ENCODE data around the gene HIPK2. TPM values are rescaled to one million over a fixed set of nuclear protein-coding genes. Genes with fewer than 3 reads are reported as not detected.

Gene HIPK2
- total and polyA plus RNA-seq, 2 of the 4 experiments (the other 2 are of a cell fraction), result 22.0 to 27.1 TPM

DNA sequence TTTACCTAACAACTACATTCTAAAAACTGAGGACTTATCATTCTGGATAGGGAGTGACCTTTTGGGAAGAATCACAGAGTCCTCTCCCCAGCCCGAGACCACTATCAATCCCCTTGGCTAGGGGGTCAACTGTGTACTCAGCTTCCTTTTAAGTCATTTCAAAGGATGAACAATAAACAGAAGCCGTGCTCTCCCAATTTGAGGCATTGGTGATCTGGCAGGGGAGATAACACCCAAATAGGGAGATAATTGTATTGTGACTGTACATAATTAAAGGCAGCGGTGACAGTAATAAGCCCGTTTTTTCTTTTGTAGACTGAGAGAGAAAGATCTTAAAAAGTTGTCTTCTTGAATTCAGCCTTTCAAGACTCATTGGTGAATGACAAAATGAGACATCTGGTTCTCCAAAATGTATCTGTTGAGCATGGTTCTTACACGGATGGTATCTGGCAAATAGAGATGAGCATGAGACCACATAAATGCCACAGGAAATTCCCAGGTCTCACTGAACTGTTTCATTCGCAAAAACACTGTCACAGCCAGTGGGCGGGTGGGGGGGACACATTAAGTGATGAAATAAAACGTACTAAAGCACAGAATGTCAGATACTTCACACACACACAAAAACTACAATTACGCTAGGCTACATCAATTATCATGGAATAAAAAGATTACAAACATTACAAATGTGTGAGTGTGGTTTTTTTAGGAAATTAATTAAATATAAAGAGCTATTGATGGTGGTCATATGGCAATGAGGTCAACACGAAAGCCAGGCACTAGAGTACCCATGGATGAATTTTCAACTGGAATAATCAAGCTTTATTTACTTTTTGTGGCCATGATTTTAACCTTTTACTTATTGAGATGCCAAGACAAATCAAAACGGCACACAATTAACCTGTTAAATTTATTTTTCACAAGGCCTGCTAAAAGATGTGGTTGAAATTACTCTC lies 108.4 kb downstream of the HIPK2 start:
- CTCF ChIA-PET, result interaction anchor here (1.2 kb wide), 1 partner anchor 22 kb away, joined by 3 read pairs; no protein-coding TSS in a partner anchor
- H3K27me3 ChIP-seq (ENCODE audit: control insufficient read depth, insufficient read depth, low read length), result no peaks in the 10 kb centered on the region
- H3K27ac ChIP-seq (ENCODE audit: insufficient read depth, low read length), result no peak overlapping the region
- H2BK120ac ChIP-seq (ENCODE audit: low read depth, low read length), result no peak overlapping the region
- no peak overlapping the region for H3K56ac ChIP-seq (ENCODE audit: extremely low read depth, insufficient read depth, low read length)
- no peak overlapping the region for H3K4ac ChIP-seq (ENCODE audit: low read depth, low read length)
- no peak overlapping the region for H3K14ac ChIP-seq (replicated peaks; ENCODE audit: low read depth, low read length)
- POLR2A ChIA-PET (ENCODE audit: unreplicated experiment), result interaction anchor here (0.6 kb wide), 1 partner anchor 214 kb away, joined by 3 read pairs; no protein-coding TSS in a partner anchor
- no peak overlapping the region for H2AFZ ChIP-seq (replicated peaks; ENCODE audit: low read length, poor library complexity)
- peaks cover 40 to 85% of the 10 kb centered on the region in 2 experiments for H3K79me1 ChIP-seq (ENCODE audit: low read depth in 1 of 2, low read length in 2 of 2)
- intact Hi-C loops (cut with micrococcal nuclease), result no loop called here
- H2BK15ac ChIP-seq (ENCODE audit: low read depth, low read length), result no peak overlapping the region
- no peak overlapping the region for H3K4me2 ChIP-seq (ENCODE audit: low read depth, low read length)
- dilution Hi-C loops (cut with HindIII; ENCODE audit: low sequenced_read_pairs, unreplicated experiment), result no loop called here
- WGBS, 2 experiments (ENCODE audit: extremely low coverage in 2 of 2, insufficient read length in 1 of 2), result 33% methylated on average over 2 of the region's 11 CpGs; no CpG with 5 or more reads in 1 of the 2 experiments
- no peak overlapping the region for H4K91ac ChIP-seq (ENCODE audit: insufficient read depth, low read depth, low read length)
- DNase-seq (no peak), ATAC-seq (ENCODE audit: low read depth) (no peak)
- H3K4me3 ChIP-seq (ENCODE audit: insufficient read depth, low read depth, low read length), result no peak overlapping the region
- 0 out of 4 replicates have a peak overlapping the region, but pooled peaks of 1 of the 2 experiments have one; percentile 33 for H4K8ac ChIP-seq (ENCODE audit: low read depth in 2 of 2, low read length in 2 of 2)
- peaks cover 16% of the 10 kb centered on the region for H3K9me1 ChIP-seq (ENCODE audit: insufficient read depth, low read length)
- H3K23ac ChIP-seq (ENCODE audit: low read depth, low read length), result peak overlapping the region; percentile 34; the same call in 1 of the 2 replicates
- no peak overlapping the region for H4K5ac ChIP-seq (ENCODE audit: low read depth, low read length)
- peaks cover 39% of the 10 kb centered on the region for H4K20me1 ChIP-seq (ENCODE audit: insufficient read depth, low read length)
- H3K18ac ChIP-seq (ENCODE audit: low read depth, low read length), result no peak overlapping the region
- no peak overlapping the region for H2BK20ac ChIP-seq (ENCODE audit: low read depth, low read length)
- peaks cover 7% of the 10 kb centered on the region for H3K4me1 ChIP-seq (ENCODE audit: control insufficient read depth, insufficient read depth, low read length)
- H2BK5ac ChIP-seq (ENCODE audit: low read depth, low read length, poor library complexity, severe bottlenecking), result no peak overlapping the region
- no peak overlapping the region for H2AK9ac ChIP-seq (replicated peaks; ENCODE audit: low read depth, low read length, poor library complexity)
- no peak overlapping the region for H2AK5ac ChIP-seq (ENCODE audit: low read depth, low read length)
- H3K36me3 ChIP-seq (ENCODE audit: control insufficient read depth, insufficient read depth, low read length), result peaks cover 19% of the 10 kb centered on the region
- no peak overlapping the region for H3K9ac ChIP-seq (ENCODE audit: low read depth, low read length)
- BruUV-seq (replicated peaks), result no TSS peak
- in situ Hi-C loops (cut with MboI; ENCODE audit: low sequenced_read_pairs), result no loop called here
- H3K9me3 ChIP-seq (ENCODE audit: control insufficient read depth, insufficient read depth, low read length), result no peaks in the 10 kb centered on the region
- TF ChIP-seq MXI1 (IDR thresholded peaks at IDR 0.05; ENCODE audit: borderline replicate concordance, low read depth, low read length) (no peak), RCOR1 (IDR thresholded peaks at IDR 0.05; ENCODE audit: insufficient replicate concordance, low read length) (no peak), RFX5 (IDR thresholded peaks at IDR 0.05; ENCODE audit: low read depth, low read length) (no peak), NFE2L2 (IDR thresholded peaks at IDR 0.05; ENCODE audit: low read depth, low read length) (no peak), CEBPB (IDR thresholded peaks at IDR 0.05; ENCODE audit: low read depth, low read length) (no peak), BHLHE40 (IDR thresholded peaks at IDR 0.05; ENCODE audit: low read depth, low read length) (no peak), CHD1 (IDR thresholded peaks at IDR 0.05; ENCODE audit: low read depth, low read length) (no peak), SMC3 (IDR thresholded peaks at IDR 0.05; ENCODE audit: low read depth, low read length) (no peak), ELK1 (IDR thresholded peaks at IDR 0.05; ENCODE audit: borderline replicate concordance, low read depth, low read length) (no peak), MAFK (IDR thresholded peaks at IDR 0.05; ENCODE audit: low read depth, low read length) (no peak), USF2 (IDR thresholded peaks at IDR 0.05; ENCODE audit: low read depth, low read length) (no peak), POLR2A (IDR thresholded peaks at IDR 0.05; ENCODE audit: low read depth, low read length) (no peak), FOS (IDR thresholded peaks at IDR 0.05; ENCODE audit: low read depth, low read length) (no peak)
- TF ChIP-seq, protein P1, sequence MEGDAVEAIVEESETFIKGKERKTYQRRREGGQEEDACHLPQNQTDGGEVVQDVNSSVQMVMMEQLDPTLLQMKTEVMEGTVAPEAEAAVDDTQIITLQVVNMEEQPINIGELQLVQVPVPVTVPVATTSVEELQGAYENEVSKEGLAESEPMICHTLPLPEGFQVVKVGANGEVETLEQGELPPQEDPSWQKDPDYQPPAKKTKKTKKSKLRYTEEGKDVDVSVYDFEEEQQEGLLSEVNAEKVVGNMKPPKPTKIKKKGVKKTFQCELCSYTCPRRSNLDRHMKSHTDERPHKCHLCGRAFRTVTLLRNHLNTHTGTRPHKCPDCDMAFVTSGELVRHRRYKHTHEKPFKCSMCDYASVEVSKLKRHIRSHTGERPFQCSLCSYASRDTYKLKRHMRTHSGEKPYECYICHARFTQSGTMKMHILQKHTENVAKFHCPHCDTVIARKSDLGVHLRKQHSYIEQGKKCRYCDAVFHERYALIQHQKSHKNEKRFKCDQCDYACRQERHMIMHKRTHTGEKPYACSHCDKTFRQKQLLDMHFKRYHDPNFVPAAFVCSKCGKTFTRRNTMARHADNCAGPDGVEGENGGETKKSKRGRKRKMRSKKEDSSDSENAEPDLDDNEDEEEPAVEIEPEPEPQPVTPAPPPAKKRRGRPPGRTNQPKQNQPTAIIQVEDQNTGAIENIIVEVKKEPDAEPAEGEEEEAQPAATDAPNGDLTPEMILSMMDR (conservative IDR thresholded peaks at IDR 0.05; ENCODE audit: low read depth, low read length), result no peak

Data from IMR-90 (cell line).